NT2/D1 (cell line): ENCODE measurements around the gene M1AP.

Experiments used
- SUZ12 ChIP-seq: IDR thresholded peaks from 2 replicates; pipeline ENCODE4 v1.6.1; 2011; ENCODE audit not compliant: insufficient read length, insufficient read depth; ENCODE audit errors: extremely low read depth
- YY1 ChIP-seq: IDR thresholded peaks from 2 replicates; pipeline ENCODE4 v1.6.1; 2011; ENCODE audit not compliant: insufficient read length, insufficient read depth
- ZNF274 ChIP-seq: IDR thresholded peaks from 2 replicates; pipeline ENCODE4 v1.6.1; 2011; ENCODE audit warnings: mild to moderate bottlenecking, low read depth, low read length

- TF ChIP-seq SUZ12: no peak
- TF ChIP-seq ZNF274: no peak
- TF ChIP-seq YY1: no peak
Observed at GRCh38 chr2:74528600-74529356, 119.4 kb downstream of the M1AP start.
